ENCODE results near the gene RPL7A. TPM values are rescaled to one million over a fixed set of nuclear protein-coding genes. Genes with fewer than 3 reads are reported as not detected.

The RPL7A gene
- total RNA-seq, 1 experiment from 2014 or later, result 2,895 TPM

DNA sequence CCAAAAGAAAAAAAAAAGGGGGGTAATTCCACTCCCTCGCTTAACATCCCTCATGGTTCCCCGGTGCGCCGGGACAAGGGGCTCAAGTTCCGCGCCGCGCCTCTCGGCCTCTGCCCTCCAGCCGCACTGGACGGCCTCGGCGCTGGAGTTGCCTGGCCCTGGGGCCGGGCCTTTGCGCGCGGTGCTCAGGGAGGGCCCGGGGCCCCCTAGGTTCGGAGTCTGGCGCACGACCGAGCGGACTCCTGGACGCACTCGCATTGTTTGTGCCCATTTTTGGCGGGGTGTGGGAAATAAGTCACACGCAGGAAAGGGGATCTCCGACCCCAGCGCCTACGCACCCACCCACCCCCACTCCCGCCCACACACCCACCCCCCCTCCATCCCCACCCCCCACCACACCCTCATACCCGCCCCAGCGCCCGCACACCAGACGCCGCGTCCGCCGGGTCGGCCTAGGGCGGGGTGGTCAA is 468 bp upstream of the RPL7A start:
- TF ChIP-seq, protein P1, sequence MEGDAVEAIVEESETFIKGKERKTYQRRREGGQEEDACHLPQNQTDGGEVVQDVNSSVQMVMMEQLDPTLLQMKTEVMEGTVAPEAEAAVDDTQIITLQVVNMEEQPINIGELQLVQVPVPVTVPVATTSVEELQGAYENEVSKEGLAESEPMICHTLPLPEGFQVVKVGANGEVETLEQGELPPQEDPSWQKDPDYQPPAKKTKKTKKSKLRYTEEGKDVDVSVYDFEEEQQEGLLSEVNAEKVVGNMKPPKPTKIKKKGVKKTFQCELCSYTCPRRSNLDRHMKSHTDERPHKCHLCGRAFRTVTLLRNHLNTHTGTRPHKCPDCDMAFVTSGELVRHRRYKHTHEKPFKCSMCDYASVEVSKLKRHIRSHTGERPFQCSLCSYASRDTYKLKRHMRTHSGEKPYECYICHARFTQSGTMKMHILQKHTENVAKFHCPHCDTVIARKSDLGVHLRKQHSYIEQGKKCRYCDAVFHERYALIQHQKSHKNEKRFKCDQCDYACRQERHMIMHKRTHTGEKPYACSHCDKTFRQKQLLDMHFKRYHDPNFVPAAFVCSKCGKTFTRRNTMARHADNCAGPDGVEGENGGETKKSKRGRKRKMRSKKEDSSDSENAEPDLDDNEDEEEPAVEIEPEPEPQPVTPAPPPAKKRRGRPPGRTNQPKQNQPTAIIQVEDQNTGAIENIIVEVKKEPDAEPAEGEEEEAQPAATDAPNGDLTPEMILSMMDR (conservative IDR thresholded peaks at IDR 0.05), result no peak
- no peak overlapping the region for H2BK120ac ChIP-seq (ENCODE audit: low read depth, low read length, poor library complexity, severe bottlenecking)
- peak overlapping the region; percentile 57 for H3K18ac ChIP-seq (ENCODE audit: insufficient read length, low read depth, low read length)
- peaks cover 13% of the 10 kb centered on the region; the same call in 1 of the 2 replicates for H3K79me2 ChIP-seq (ENCODE audit: insufficient read depth, low read length)
- H3K4me2 ChIP-seq (ENCODE audit: insufficient read depth, insufficient read length, low read length), result peak overlapping the region; percentile 42
- no peak overlapping the region for H3K23ac ChIP-seq (ENCODE audit: insufficient read length, low read depth, low read length)
- no peaks in the 10 kb centered on the region for H4K20me1 ChIP-seq (ENCODE audit: control insufficient read depth, insufficient read depth, insufficient read length)
- H4K91ac ChIP-seq (ENCODE audit: insufficient read length, low read depth, low read length), result no peak overlapping the region
- H3K14ac ChIP-seq (ENCODE audit: insufficient read depth, low read length), result 0 out of 2 replicates have a peak overlapping the region, but pooled peaks have one; percentile 26
- no peak overlapping the region for H4K5ac ChIP-seq (ENCODE audit: insufficient read length, low read depth, low read length)
- peaks cover 10% of the 10 kb centered on the region for H3K79me1 ChIP-seq (ENCODE audit: insufficient read depth, low read depth, low read length, poor library complexity, severe bottlenecking)
- peaks cover 64 to 89% (median 84%) of the 10 kb centered on the region in 3 experiments for H3K36me3 Mint-ChIP-seq (ENCODE audit: insufficient read depth in 1 of 3, low read depth in 3 of 3)
- no peak overlapping the region for H2AFZ ChIP-seq (ENCODE audit: low read length)
- peaks cover 22 to 34% of the 10 kb centered on the region in 2 experiments for H3K4me1 Mint-ChIP-seq
- no peak overlapping the region for H2BK20ac ChIP-seq (ENCODE audit: low read depth, low read length, poor library complexity, severe bottlenecking)
- no peaks in the 10 kb centered on the region for H3K27me3 Mint-ChIP-seq (ENCODE audit: low read depth)
- no peak overlapping the region for H2BK5ac ChIP-seq (ENCODE audit: insufficient read length, low read length)
- H3K23me2 ChIP-seq (ENCODE audit: insufficient read length, low read depth, low read length, poor library complexity, severe bottlenecking), result peaks cover 5% of the 10 kb centered on the region
- H3K4me1 ChIP-seq (ENCODE audit: insufficient read depth, low read length), result no peaks in the 10 kb centered on the region; the same call in 1 of the 2 replicates
- no peak overlapping the region for H2AK5ac ChIP-seq (ENCODE audit: insufficient read length, low read length)
- no CpG with 5 or more reads among the region's 41 CpGs for WGBS (ENCODE audit: extremely low coverage, insufficient read length, low lambda C conversion rate)
- H3K27ac Mint-ChIP-seq, result peak overlapping the region in 2 of 3 experiments; percentile 89 to 100; a peak in 2 of 7 replicates
- H3K56ac ChIP-seq (ENCODE audit: insufficient read length, low read depth, low read length), result no peak overlapping the region
- peak overlapping the region; percentile 95 to 99 for H3K4me3 Mint-ChIP-seq
- no peaks in the 10 kb centered on the region for H3K9me3 ChIP-seq (ENCODE audit: control insufficient read depth, low read depth, low read length)
- no peak overlapping the region for H3K27ac ChIP-seq (ENCODE audit: insufficient read length, low read depth, low read length)
- no peak overlapping the region for H4K8ac ChIP-seq (replicated peaks; ENCODE audit: insufficient read length, low read depth, low read length)
- H3T11ph ChIP-seq (ENCODE audit: low read length), result no peak overlapping the region
- H3K4ac ChIP-seq (ENCODE audit: low read depth, low read length), result no peak overlapping the region
- peaks cover 0 to 3% of the 10 kb centered on the region in 2 experiments; a peak in 1 of 5 replicates for H3K9me3 Mint-ChIP-seq
- peak overlapping the region; percentile 68 for H3K9ac ChIP-seq (ENCODE audit: extremely low read depth, insufficient read length, low read length)
- no peak for DNase-seq
- no peaks in the 10 kb centered on the region for H3K27me3 ChIP-seq (ENCODE audit: insufficient read depth, low read length)
- no peak overlapping the region for H2BK15ac ChIP-seq (ENCODE audit: low read depth, low read length)
- no peak overlapping the region for H2BK12ac ChIP-seq (ENCODE audit: insufficient read length, low read depth, low read length)
